GM23338 (cell line): ENCODE results near the gene SLC51B. TPM values are rescaled to one million over a fixed set of nuclear protein-coding genes. Genes with fewer than 3 reads are reported as not detected.

Source experiments
- ATAC-seq: fragments of 200-7000 bp; cut with Tn5 transposase; 3 replicates; pipeline ENCODE4 v1.9.1; 2020
- DNase-seq: peaks from one replicate; pipeline ENCODE4 v3.0.0-alpha.2; 2015; ENCODE audit warnings: low spot score
- H2AFZ ChIP-seq: fragments of 200-600 bp; sonication (generic); 2 replicates; pipeline ENCODE4 v1.8.0; 2016; ENCODE audit warnings: antibody characterized with exemption, mild to moderate bottlenecking, moderate library complexity
- H3F3A ChIP-seq: fragments of 200-600 bp; sonication (generic); replicated peaks from 2 replicates; pipeline ENCODE4 v1.8.0; 2017; ENCODE audit warnings: antibody characterized with exemption, mixed run types, low read depth
- H3K27ac ChIP-seq: fragments of 200-600 bp; sonication (generic); 2 replicates; pipeline ENCODE4 v1.6.1; 2016; ENCODE audit warnings: low read depth
- H3K27me3 ChIP-seq: fragments of 200-600 bp; sonication (generic); 2 replicates; pipeline ENCODE4 v1.8.0; 2016; ENCODE audit warnings: mild to moderate bottlenecking, mixed run types, moderate library complexity; ENCODE audit not compliant: insufficient read depth
- H3K36me3 ChIP-seq: fragments of 200-600 bp; sonication (generic); 2 replicates; pipeline ENCODE4 v1.8.0; 2016; ENCODE audit warnings: mild to moderate bottlenecking; ENCODE audit not compliant: insufficient read depth
- H3K4me1 ChIP-seq: fragments of 200-600 bp; sonication (generic); 2 replicates; pipeline ENCODE4 v1.8.0; 2016; ENCODE audit warnings: mild to moderate bottlenecking, moderate library complexity; ENCODE audit not compliant: insufficient read depth
- H3K4me2 ChIP-seq: fragments of 200-600 bp; sonication (generic); 2 replicates; pipeline ENCODE4 v1.7.1; 2017; ENCODE audit warnings: mixed run types
- H3K4me3 ChIP-seq: fragments of 200-600 bp; sonication (generic); 2 replicates; pipeline ENCODE4 v1.6.1; 2016; ENCODE audit warnings: mixed run types
- H3K79me2 ChIP-seq: fragments of 200-600 bp; sonication (generic); replicated peaks from 2 replicates; pipeline ENCODE4 v1.8.0; 2017; ENCODE audit warnings: mild to moderate bottlenecking; ENCODE audit not compliant: insufficient read depth
- H3K9me2 ChIP-seq: fragments of 200-600 bp; sonication (generic); 2 replicates; pipeline ENCODE4 v1.8.0; 2017; ENCODE audit not compliant: insufficient read depth
- H4K20me1 ChIP-seq: fragments of 200-600 bp; sonication (generic); replicated peaks from 2 replicates; pipeline ENCODE4 v1.8.0; 2017; ENCODE audit warnings: mild to moderate bottlenecking; ENCODE audit not compliant: insufficient read depth
- H3K27ac Mint-ChIP-seq: 2 replicates; pipeline ENCODE4 v1.8.0; 2020; ENCODE audit warnings: inconsistent platforms, mild to moderate bottlenecking, moderate library complexity, mixed read lengths
- H3K27me3 Mint-ChIP-seq: 3 replicates; pipeline ENCODE4 v1.8.0; 2022; ENCODE audit warnings: low read depth, mild to moderate bottlenecking, moderate library complexity, mixed read lengths, inconsistent platforms; ENCODE audit not compliant: insufficient read depth, poor library complexity
- H3K36me3 Mint-ChIP-seq: 3 replicates; pipeline ENCODE4 v1.8.0; 2021; ENCODE audit warnings: low read depth, mild to moderate bottlenecking, inconsistent platforms, moderate library complexity, mixed read lengths
- H3K4me1 Mint-ChIP-seq: 3 replicates; pipeline ENCODE4 v1.8.0; 2020; ENCODE audit warnings: mild to moderate bottlenecking, inconsistent platforms, mixed read lengths
- H3K4me3 Mint-ChIP-seq: 3 replicates; pipeline ENCODE4 v1.8.0; 2021; ENCODE audit warnings: moderate library complexity, mild to moderate bottlenecking, inconsistent platforms, mixed read lengths
- H3K9me3 Mint-ChIP-seq: 3 replicates; pipeline ENCODE4 v1.8.0; 2020; ENCODE audit warnings: moderate library complexity, mild to moderate bottlenecking, inconsistent platforms, mixed read lengths
- CREB1 ChIP-seq: fragments of 250-450 bp; sonication (Bioruptor Pico); IDR thresholded peaks from 2 replicates; pipeline ENCODE4 v1.5.0; 2020; ENCODE audit warnings: low read depth, mild to moderate bottlenecking, moderate library complexity
- CTCF ChIP-seq, 2 experiments: fragments of 200-600 bp in 1 of 2; sonication (generic) in 1 of 2; conservative IDR thresholded peaks; 2 replicates each; pipeline versions ENCODE4 v1.5.1 to v1.6.1; 2016 to 2017; ENCODE audit warnings: antibody characterized with exemption in 2 of 2, low read depth in 2 of 2, mild to moderate bottlenecking in 2 of 2, moderate library complexity in 1 of 2
- EZH2phosphoT487 ChIP-seq: fragments of 200-600 bp; sonication (generic); IDR thresholded peaks from one replicate; pipeline ENCODE4 v1.8.1; 2018; ENCODE audit warnings: antibody characterized with exemption; ENCODE audit not compliant: unreplicated experiment
- ZNF331 ChIP-seq: fragments of 250-450 bp; sonication (Bioruptor Pico); IDR thresholded peaks from 2 replicates; pipeline ENCODE4 v1.5.0; 2020; ENCODE audit warnings: low read depth, mild to moderate bottlenecking, moderate library complexity
- polyA plus RNA-seq: library from polyadenylated mRNA; unstranded; fragments of >200 nt; fragmentation: Nextera tagmentation; extraction: Ambion mirVana; gene quantifications from 2 replicates; pipeline ENCODE4 v1.2.1, GENCODE V29; 2016
- total RNA-seq: library from RNA; depleted of rRNA; stranded (reverse); fragments of >200 nt; shearing (Covaris generic); gene quantifications from 2 replicates; pipeline ENCODE4 v1.2.3, GENCODE V29; 2014
- TF ChIP-seq, protein P1 (sequence below): IDR thresholded peaks from one replicate; pipeline ENCODE4 v1.6.1; 2018; ENCODE audit warnings: antibody characterized with exemption; ENCODE audit not compliant: unreplicated experiment

SLC51B gene
- total and polyA plus RNA-seq, 2 experiments from 2014 or later = not detected

DNA sequence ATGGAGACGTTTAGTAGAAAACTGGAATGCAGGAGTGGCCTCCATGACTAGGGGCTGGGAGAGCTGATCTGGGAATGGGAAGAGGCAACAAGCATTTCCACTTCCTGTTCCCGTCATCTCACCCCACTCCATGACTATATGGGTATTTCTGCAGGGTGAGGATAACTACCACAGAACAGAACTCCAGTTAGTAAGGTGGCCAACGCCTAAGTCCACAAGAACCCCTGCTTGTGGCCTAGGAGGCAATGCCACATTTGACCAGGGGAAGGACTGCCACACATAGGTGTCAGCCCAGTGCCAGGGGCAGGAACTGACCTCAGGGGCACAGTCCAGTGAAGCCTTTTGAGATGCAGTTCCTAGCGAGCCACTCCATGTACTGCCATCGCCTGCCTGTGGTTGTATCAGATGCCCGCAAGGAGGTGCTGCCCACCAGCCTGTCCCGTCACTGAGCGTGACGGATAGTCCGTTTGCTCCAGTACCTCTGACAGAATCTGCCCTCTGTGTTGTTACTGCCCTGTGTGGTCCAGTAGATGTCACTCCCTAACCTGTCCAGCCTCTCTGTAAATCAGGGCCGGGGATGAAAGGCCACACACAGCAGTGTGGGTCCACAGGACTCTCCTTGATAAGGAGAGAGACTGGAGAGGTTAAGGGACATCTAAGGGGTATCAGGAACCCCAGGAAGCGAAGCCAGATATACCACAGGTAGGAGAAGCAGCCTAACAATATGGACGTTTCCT lies 12.2 kb upstream of the SLC51B start:
- no peaks in the 10 kb centered on the region; the same call in 2 of the 3 replicates for H3K36me3 Mint-ChIP-seq
- peak; percentile 92 for DNase-seq

More for the DNA sequence above, 12.2 kb upstream of the SLC51B start:
- Histone ChIP-seq H3K79me2 (peaks cover 10% of the 10 kb centered on the region), H3K27me3 (no peaks in the 10 kb centered on the region), H3K4me2 (no peak overlapping the region), H4K20me1 (0 out of 2 replicates have a peak, but pooled peaks cover 6% of the 10 kb centered on the region), H3K9me2 (no peaks in the 10 kb centered on the region), H3K4me3 (no peak overlapping the region), H3K36me3 (no peaks in the 10 kb centered on the region), H3K4me1 (peaks cover 7% of the 10 kb centered on the region), H3K27ac (no peak overlapping the region), H2AFZ (peak overlapping the region; percentile 39; the same call in 1 of the 2 replicates), H3F3A (0 out of 2 replicates have a peak, but pooled peaks cover 6% of the 10 kb centered on the region)
- Mint-ChIP-seq H3K9me3 (no peaks in the 10 kb centered on the region), H3K4me1 (peaks cover 11% of the 10 kb centered on the region), H3K27ac (no peak overlapping the region), H3K4me3 (no peak overlapping the region), H3K27me3 (peaks cover 11% of the 10 kb centered on the region)
- ATAC-seq = peak; percentile 88
- TF ChIP-seq EZH2phosphoT487 (no peak), ZNF331 (CRISPR knock-in tag) (no peak), CTCF (conservative IDR thresholded peaks at IDR 0.05; ENCODE audit: low read depth in 2 of 2) (peak; percentile 84 to 97), CREB1 (CRISPR knock-in tag) (peak; percentile 60)
- TF ChIP-seq, protein P1, sequence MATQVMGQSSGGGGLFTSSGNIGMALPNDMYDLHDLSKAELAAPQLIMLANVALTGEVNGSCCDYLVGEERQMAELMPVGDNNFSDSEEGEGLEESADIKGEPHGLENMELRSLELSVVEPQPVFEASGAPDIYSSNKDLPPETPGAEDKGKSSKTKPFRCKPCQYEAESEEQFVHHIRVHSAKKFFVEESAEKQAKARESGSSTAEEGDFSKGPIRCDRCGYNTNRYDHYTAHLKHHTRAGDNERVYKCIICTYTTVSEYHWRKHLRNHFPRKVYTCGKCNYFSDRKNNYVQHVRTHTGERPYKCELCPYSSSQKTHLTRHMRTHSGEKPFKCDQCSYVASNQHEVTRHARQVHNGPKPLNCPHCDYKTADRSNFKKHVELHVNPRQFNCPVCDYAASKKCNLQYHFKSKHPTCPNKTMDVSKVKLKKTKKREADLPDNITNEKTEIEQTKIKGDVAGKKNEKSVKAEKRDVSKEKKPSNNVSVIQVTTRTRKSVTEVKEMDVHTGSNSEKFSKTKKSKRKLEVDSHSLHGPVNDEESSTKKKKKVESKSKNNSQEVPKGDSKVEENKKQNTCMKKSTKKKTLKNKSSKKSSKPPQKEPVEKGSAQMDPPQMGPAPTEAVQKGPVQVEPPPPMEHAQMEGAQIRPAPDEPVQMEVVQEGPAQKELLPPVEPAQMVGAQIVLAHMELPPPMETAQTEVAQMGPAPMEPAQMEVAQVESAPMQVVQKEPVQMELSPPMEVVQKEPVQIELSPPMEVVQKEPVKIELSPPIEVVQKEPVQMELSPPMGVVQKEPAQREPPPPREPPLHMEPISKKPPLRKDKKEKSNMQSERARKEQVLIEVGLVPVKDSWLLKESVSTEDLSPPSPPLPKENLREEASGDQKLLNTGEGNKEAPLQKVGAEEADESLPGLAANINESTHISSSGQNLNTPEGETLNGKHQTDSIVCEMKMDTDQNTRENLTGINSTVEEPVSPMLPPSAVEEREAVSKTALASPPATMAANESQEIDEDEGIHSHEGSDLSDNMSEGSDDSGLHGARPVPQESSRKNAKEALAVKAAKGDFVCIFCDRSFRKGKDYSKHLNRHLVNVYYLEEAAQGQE = no peak
